HT-29 (cell line): ENCODE measurements around the gene RNF152. TPM values are rescaled to one million over a fixed set of nuclear protein-coding genes. Genes with fewer than 3 reads are reported as not detected.
"Not testable (repeated sequence)": the region's sequence is repeated elsewhere in the genome, so short reads cannot be mapped to it uniquely, and the experiment has no call there.

Experiments
- DNase-seq: peaks from one replicate; pipeline ENCODE4 v3.0.0-alpha.2; 2015; ENCODE audit warnings: low spot score
- total RNA-seq: library from RNA; depleted of rRNA; stranded (reverse); fragments of >200 nt; shearing (Covaris generic); gene quantifications from 2 replicates; pipeline ENCODE4 v1.2.3, GENCODE V29; 2014

RNF152 gene
- total RNA-seq, 1 experiment from 2014 or later = not detected

GRCh38 chr18:61821748-61822147 lies 71.1 kb downstream of the RNF152 start:
- DNase-seq = no peak

- DNase-seq = no peak
Measured at GRCh38 chr18:61820882-61821281, 71.9 kb downstream of the RNF152 start.

- DNase-seq = no peak
Measured at GRCh38 chr18:61817086-61817485, 75.7 kb downstream of the RNF152 start.

GRCh38 chr18:61815885-61816470 lies 76.8 kb downstream of the RNF152 start:
- no peak for DNase-seq

GRCh38 chr18:61808286-61808685 lies 84.5 kb downstream of the RNF152 start:
- DNase-seq = no peak

- no peak for DNase-seq
Measured at GRCh38 chr18:61803393-61803792, 89.4 kb downstream of the RNF152 start.

- no peak for DNase-seq
Measured at GRCh38 chr18:61797696-61798590, 94.9 kb downstream of the RNF152 start.

DNA sequence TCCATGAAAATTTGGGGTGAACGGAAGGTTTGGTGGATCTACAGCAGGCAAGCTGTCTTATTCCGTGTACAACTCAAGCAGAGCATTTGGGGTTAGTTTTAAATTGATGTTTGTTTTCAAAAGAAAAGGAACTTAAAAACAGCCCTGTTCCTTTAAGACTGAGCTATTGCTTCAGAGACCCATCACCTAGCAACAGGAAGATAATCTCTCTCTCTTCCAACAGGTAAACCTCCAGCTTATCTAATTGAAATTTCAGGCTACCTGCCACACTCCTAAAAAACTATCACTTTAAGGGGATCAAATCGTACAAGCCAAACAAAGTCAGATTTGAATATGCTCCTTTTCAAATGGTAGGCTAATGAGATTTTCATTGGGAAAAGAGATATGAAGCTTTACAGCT lies 101.8 kb downstream of the RNF152 start:
- no peak for DNase-seq

DNA sequence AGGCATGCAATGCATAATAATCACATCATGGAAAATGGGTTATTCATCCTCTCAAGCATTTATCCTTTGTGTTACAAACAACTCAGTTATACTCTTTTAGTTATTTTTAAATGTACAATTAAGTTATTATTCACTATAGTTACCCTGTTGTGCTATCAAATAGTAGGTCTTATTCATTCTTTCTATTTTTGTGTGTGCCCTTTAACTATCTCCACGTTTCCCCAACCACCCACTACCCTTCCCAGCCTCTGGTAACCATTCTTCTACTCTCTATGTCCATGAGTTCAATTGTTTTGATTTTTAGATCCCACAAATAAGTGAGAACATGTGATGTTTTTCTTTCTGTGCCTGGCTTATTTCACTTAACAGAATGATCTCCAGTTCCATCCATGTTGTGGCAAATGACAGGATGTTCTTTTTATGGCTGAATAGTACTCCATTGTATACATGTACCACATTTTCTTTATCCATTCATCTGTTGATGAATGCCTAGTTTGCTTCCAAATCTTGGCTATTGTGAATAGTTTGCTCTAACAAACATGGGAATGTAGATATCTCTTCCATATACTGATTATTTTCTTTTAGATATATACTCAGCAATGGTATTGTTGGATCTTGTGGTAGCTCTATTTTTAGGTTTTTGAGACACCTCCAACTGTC lies 105.7 kb downstream of the RNF152 start:
- DNase-seq = not testable (repeated sequence)

DNA sequence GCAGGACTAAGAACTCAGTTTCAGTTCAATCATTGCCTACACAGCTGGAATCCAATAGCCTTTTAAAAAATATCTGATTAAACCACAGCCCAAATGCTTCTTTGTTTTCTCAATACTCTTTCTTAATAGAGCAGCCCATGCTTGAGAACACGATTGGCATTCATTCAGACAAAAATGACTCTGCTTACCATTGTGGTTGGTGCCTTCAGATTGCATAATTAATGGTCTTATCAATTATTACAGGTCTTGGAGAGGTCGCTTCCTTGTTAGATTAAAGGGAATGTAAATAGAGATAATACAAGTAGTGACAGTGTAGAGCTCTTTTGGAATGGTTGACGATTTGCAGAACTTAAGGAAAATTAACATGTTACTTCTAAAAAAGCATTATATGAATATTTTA lies 107.2 kb downstream of the RNF152 start:
- no peak for DNase-seq

GRCh38 chr18:61784834-61785233 lies 108.0 kb downstream of the RNF152 start:
- DNase-seq = no peak

GRCh38 chr18:61782545-61782944 lies 110.3 kb downstream of the RNF152 start:
- DNase-seq = no peak

- not testable (repeated sequence) for DNase-seq
Measured at GRCh38 chr18:61776201-61776600, 116.6 kb downstream of the RNF152 start.

DNA sequence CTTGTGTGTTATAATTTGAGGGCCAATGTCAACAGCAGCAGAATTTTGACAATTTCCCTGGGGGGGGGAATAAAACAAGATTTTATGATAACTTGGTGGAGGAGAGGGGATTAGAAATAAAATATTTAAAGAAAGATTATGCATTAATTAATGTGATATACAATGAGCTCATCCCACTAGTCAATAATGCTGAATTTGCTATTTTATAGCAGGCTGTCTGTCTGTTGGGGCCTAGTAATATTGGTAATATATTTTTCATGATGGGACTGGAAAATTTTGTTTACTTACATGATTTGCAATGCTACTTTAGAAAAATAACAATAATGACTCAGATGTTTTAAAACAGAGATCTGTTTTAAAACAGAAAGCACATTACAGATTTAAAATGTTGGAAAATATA lies 118.0 kb downstream of the RNF152 start:
- DNase-seq = no peak

GRCh38 chr18:61772293-61772848 lies 120.4 kb downstream of the RNF152 start:
- no peak for DNase-seq

- no peak for DNase-seq
Measured at GRCh38 chr18:61771861-61772260, 120.9 kb downstream of the RNF152 start.

GRCh38 chr18:61770279-61770678 lies 122.5 kb downstream of the RNF152 start:
- no peak for DNase-seq

- no peak for DNase-seq
Measured at GRCh38 chr18:61766266-61766884, 126.4 kb downstream of the RNF152 start.

DNA sequence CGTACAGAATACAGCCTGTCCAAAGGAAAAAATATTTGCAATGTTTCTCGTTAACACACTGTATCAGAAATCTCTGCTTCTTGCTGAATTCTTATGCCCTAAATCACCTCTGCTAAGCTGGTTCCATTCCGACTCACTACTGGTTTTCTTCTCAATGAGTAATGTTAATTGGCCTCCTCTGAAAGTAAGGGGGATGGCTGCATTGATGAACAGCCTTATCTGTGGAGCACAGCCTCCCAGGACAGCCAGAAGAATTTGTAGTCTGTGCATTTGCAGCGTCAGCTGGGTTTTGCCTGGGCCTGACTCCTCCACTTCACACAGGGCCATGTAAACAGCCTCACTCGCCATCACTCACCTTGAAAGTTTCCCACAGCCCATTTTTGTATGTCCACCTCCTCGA lies 127.7 kb downstream of the RNF152 start:
- DNase-seq = no peak

GRCh38 chr18:61764381-61764780 lies 128.4 kb downstream of the RNF152 start:
- no peak for DNase-seq

- no peak for DNase-seq
Measured at GRCh38 chr18:61761875-61762274, 130.9 kb downstream of the RNF152 start.
